Heart left ventricle (tissue), 16 donors: ENCODE data around the gene GPR173. TPM values are rescaled to one million over a fixed set of nuclear protein-coding genes. Genes with fewer than 3 reads are reported as not detected.
A peak's percentile ranks its signal among the peaks of the same experiment; 100 is the strongest.

Experiments
- ATAC-seq, 4 donors: fragments of 200-7000 bp; cut with Tn5 transposase; one replicate each; pipeline ENCODE4 v1.9.1; 2020 to 2022; ENCODE audit warnings: moderate library complexity in 4 of 4, mild to moderate bottlenecking in 3 of 4, moderate number of reproducible peaks in 1 of 4
- DNase-seq, 5 donors: peaks; one replicate each; pipeline ENCODE4 v3.0.0-alpha.2; 2020
- H3K27ac ChIP-seq, 12 donors: fragments of 200-600 bp; sonication (generic) in 4 of 12; one replicate each; pipeline versions ENCODE4 v1.5.0 to v1.8.0; 2016 to 2022; ENCODE audit warnings: mild to moderate bottlenecking in 2 of 12
- H3K27me3 ChIP-seq, 9 donors: fragments of 200-600 bp; sonication (generic) in 2 of 9; one replicate each; pipeline versions ENCODE4 v1.5.1 to v1.8.0; 2016 to 2022; ENCODE audit warnings: mild to moderate bottlenecking in 3 of 9
- H3K36me3 ChIP-seq, 9 donors: fragments of 200-600 bp; sonication (generic) in 2 of 9; one replicate each; pipeline versions ENCODE4 v1.5.0 to v1.8.0; 2018 to 2022; ENCODE audit warnings: mild to moderate bottlenecking in 2 of 9
- H3K4me1 ChIP-seq, 12 donors: fragments of 200-600 bp; sonication (generic) in 4 of 12; one replicate each; pipeline versions ENCODE4 v1.5.0 to v1.8.0; 2016 to 2022; ENCODE audit warnings: mild to moderate bottlenecking in 3 of 12
- H3K4me3 ChIP-seq, 12 donors: fragments of 200-600 bp; sonication (generic) in 4 of 12; one replicate each; pipeline versions ENCODE4 v1.5.0 to v1.8.0; 2017 to 2022; ENCODE audit warnings: mild to moderate bottlenecking in 9 of 12, moderate library complexity in 4 of 12
- H3K9me3 ChIP-seq, 12 donors: fragments of 200-600 bp; sonication (generic) in 4 of 12; one replicate each; pipeline versions ENCODE4 v1.5.0 to v1.8.0; 2016 to 2022; ENCODE audit warnings: mild to moderate bottlenecking in 1 of 12
- CTCF ChIP-seq, 12 donors: fragments of 200-600 bp; sonication (generic) in 4 of 12; IDR thresholded peaks; one replicate each; pipeline versions ENCODE4 v1.5.0 to v1.8.0; 2018 to 2022; ENCODE audit warnings: antibody characterized with exemption in 12 of 12, mild to moderate bottlenecking in 5 of 12
- POLR2A ChIP-seq, 2 donors: fragments of 450-650 bp; IDR thresholded peaks; one replicate each; pipeline ENCODE4 v1.6.1; 2017; ENCODE audit warnings: antibody characterized with exemption in 2 of 2, mild to moderate bottlenecking in 2 of 2, moderate library complexity in 2 of 2
- WGBS, 4 donors: extraction: QIAGEN DNeasy Blood & Tissue Kit in 2 of 4; methylation state at CpG; one replicate each; pipeline versions ENCODE4 v1.1.5 to v1.1.7; 2013 to 2018; 5-methylcytosine and 5-hydroxymethylcytosine counted together
- intact Hi-C, 10 donors: fragments of 100-400 bp; cut with DNase I; formaldehyde crosslinking; loops; one replicate each; pipeline versions ENCODE4 v1.11.1 to v1.14.2; 2022
- polyA plus RNA-seq, 2 donors: library from polyadenylated mRNA; stranded (reverse); fragments of 200-250 nt; gene quantifications; one replicate each; pipeline ENCODE4 v1.2.3, GENCODE V29; 2013
- total RNA-seq, 9 donors: library from RNA; depleted of rRNA in 2 of 9; stranded (reverse); fragments of >200 nt in 2 of 9; fragmentation: NEBNext Ultra II Directional in 3 of 9; extraction: Animal tissue kit (Norgen Biotek cat#: 25700) in 3 of 9; gene quantifications; one replicate each; pipeline versions ENCODE4 v1.1.0 to v1.2.4, GENCODE V29; 2016 to 2023
- donor health status: ischemic (EF 13 %, LVEDD 7.1; RV severe dilation, severe dysfunction).
- donor health status: healthy with polysubstance abuse.
- donor health status: DM: no; HTN: yes; CAD: no.
- donor health status: DM: no; HTN: no; CAD: no.
- donor health status: ischemic (EF 25% LVEDD 6.9; RV normal size, moderate dysfunction).
- donor health status: ischemic (EF 25% LVEDD 5.7; RV mildly dilated, moderate dysfunction).
- donor health status: healthy.
- donor health status: DM: yes; HTN: yes; CAD: no.
- donor health status: ischemic (EF 35%, LVEDD 5.7; RV mildly dilated, moderate dysfunction).
- donor health status: nonischemic (EF 11% LVEDD 7.7; RV severe dilation, severe dysfunction).
- donor health status: DM: yes; HTN: yes; CAD: no.
- donor health status: PGD.
- donor health status: ischemic (EF 29% LVEDD 5.4; RV normal size, mild dysfunction).
- donor health status: nonischemic (EF 23%, LVEDD 6.1; RV moderate dilation, normal function).

The GPR173 gene
- total and polyA plus RNA-seq, 11 donors, result 0.32 to 2.6 (median 0.75) TPM

GRCh38 chrX:53003111-53003510, 45.5 kb upstream of the GPR173 start:
- DNase-seq, result no peak
- H3K4me1 ChIP-seq, result peaks cover 0 to 15% (median 0%) of the 10 kb centered on the region in 12 donors

DNA sequence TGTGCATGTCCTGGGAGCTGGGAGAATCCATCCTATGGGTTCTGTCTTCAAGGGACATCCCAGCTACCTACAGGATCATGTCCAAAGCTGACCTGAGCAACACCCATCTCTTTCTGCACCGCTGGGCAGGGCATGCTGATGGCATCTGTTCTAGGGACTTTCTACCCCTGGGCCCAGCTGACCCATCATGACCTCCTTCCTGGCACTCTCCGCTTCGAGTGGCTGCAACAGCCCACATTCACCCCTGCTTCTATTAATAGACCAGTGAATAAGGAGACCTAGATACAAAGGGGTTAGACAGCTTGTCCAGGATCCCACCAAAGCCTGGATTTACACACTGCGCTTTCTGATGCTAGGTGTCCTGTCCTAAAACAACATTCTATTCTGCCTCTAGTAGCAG, 44.6 kb upstream of the GPR173 start:
- intact Hi-C loops, result no loop called here
- peaks cover 0 to 15% (median 0%) of the 10 kb centered on the region in 12 donors for H3K4me1 ChIP-seq
- H3K27ac ChIP-seq, result peak overlapping the region in 1 of 12 donors; percentile 14
- peak in 1 of 5 donors; percentile 37 for DNase-seq
- no peak overlapping the region for H3K4me3 ChIP-seq
- H3K36me3 ChIP-seq, result no peaks in the 10 kb centered on the region
- no peak for TF ChIP-seq POLR2A (IDR thresholded peaks at IDR 0.05)
- TF ChIP-seq CTCF (IDR thresholded peaks at IDR 0.05), result no peak
- ATAC-seq, result peak; percentile 61 to 78 (median 64)
- peaks cover 0 to 63% (median 0%) of the 10 kb centered on the region in 9 donors for H3K27me3 ChIP-seq
- WGBS, 4 donors, result 26 to 60% (median 42%) methylated on average over 3 to 4 of the region's 4 CpGs
- H3K9me3 ChIP-seq, result no peaks in the 10 kb centered on the region

More at GRCh38 chrX:53003111-53003510, 45.5 kb upstream of the GPR173 start:
- H3K4me3 ChIP-seq, result no peak overlapping the region
- no peak overlapping the region for H3K27ac ChIP-seq
- no peaks in the 10 kb centered on the region for H3K36me3 ChIP-seq
- intact Hi-C loops, result no loop called here
- no peak for ATAC-seq
- 34 to 55% (median 49%) methylated on average over 6 of the region's 6 CpGs for WGBS, 4 donors
- H3K27me3 ChIP-seq, result peaks cover 0 to 54% (median 0%) of the 10 kb centered on the region in 9 donors
- TF ChIP-seq CTCF (IDR thresholded peaks at IDR 0.05), result no peak
- TF ChIP-seq POLR2A (IDR thresholded peaks at IDR 0.05), result no peak
- H3K9me3 ChIP-seq, result no peaks in the 10 kb centered on the region

GRCh38 chrX:53004811-53005210, 43.8 kb upstream of the GPR173 start:
- peaks cover 0 to 62% (median 0%) of the 10 kb centered on the region in 9 donors for H3K27me3 ChIP-seq
- no peaks in the 10 kb centered on the region for H3K36me3 ChIP-seq
- no peak for TF ChIP-seq POLR2A (IDR thresholded peaks at IDR 0.05)
- no peak for TF ChIP-seq CTCF (IDR thresholded peaks at IDR 0.05)
- no peak overlapping the region for H3K4me3 ChIP-seq
- H3K9me3 ChIP-seq, result no peaks in the 10 kb centered on the region
- peaks cover 0 to 15% (median 0%) of the 10 kb centered on the region in 12 donors for H3K4me1 ChIP-seq
- WGBS, 4 donors, result 2 to 33% (median 11%) methylated on average over 4 of the region's 4 CpGs
- DNase-seq (no peak), ATAC-seq (peak in 1 of 4 donors; percentile 15)
- no peak overlapping the region for H3K27ac ChIP-seq
- intact Hi-C loops, result no loop called here

DNA sequence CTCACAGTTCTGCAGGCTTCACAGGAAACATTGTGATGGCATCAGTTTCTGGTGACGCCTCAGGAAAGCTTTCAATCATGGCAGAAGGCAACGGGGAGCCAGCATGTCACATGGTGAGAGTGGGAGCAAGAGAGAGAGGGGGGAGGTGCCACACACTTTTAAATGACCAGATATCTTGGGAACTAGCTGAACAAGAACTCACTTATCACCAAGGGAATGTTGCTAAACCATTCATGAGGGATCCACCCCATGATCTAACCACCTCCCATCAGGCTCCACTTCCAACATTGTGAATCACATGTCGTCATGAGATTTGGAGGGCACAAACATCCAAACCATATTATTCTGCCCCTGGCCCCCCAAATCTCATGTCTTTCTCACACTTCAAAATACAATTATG, 43.3 kb upstream of the GPR173 start:
- DNase-seq (no peak), ATAC-seq (no peak)
- H3K36me3 ChIP-seq, result no peaks in the 10 kb centered on the region
- peaks cover 0 to 15% (median 0%) of the 10 kb centered on the region in 12 donors for H3K4me1 ChIP-seq
- no peak overlapping the region for H3K4me3 ChIP-seq
- TF ChIP-seq CTCF (IDR thresholded peaks at IDR 0.05), result no peak
- TF ChIP-seq POLR2A (IDR thresholded peaks at IDR 0.05), result no peak
- H3K27me3 ChIP-seq, result peaks cover 0 to 58% (median 0%) of the 10 kb centered on the region in 9 donors
- WGBS, 4 donors, result 26 to 37% (median 33%) methylated on average over 3 of the region's 3 CpGs
- intact Hi-C loops, result no loop called here
- no peak overlapping the region for H3K27ac ChIP-seq
- H3K9me3 ChIP-seq, result no peaks in the 10 kb centered on the region
